ENCODE data around the gene SV2C. TPM values are rescaled to one million over a fixed set of nuclear protein-coding genes. Genes with fewer than 3 reads are reported as not detected.

SV2C gene
- total and polyA plus RNA-seq, 4 donors: 0.01 to 0.40 (median 0.37) TPM; not detected in 1

- ATAC-seq (ENCODE audit: insufficient read depth, low FRiP score): no peak
- TF ChIP-seq CTCF (IDR thresholded peaks at IDR 0.05; ENCODE audit: control extremely low read depth, extremely low read depth): no peak
These were observed 146.7 kb downstream of the SV2C start for GRCh38 chr5:76229900-76230299.

DNA sequence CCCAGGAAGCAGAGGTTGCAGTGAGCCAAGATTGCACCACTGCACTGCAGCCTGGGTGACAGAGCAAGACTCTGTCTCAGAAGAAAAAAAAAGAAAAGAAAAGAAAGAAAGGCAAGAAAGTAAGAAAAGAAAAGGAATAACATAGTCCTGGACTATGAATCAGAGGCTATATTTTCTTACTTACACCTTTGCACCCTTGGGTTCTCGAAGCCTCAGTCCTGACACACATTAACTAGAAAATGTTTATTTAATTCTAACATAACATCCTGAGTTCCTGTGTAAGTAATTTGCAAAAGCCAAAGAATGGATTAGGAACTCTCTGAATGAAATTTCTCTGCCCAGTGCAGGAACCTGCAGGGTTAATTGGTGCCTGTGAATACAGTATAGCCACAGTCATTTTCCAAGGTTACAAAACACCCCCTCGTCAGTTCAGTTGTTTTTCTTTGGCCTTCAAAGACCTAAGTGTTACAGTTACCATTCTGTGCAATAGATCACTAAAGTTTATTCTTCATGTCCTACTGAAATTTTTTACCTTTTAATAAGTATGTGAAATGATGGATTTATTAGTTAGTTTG, 147.6 kb downstream of the SV2C start:
- H3K9ac ChIP-seq (ENCODE audit: insufficient read depth in 1 of 2, low read length in 2 of 2): no peak overlapping the region
- no peak overlapping the region for H3K4me3 ChIP-seq
- no peak for TF ChIP-seq CTCF (IDR thresholded peaks at IDR 0.05; ENCODE audit: control extremely low read depth, extremely low read depth)
- no peak overlapping the region for H3K27ac ChIP-seq (ENCODE audit: low read depth in 1 of 2, low read length in 1 of 2)
- no peaks in the 10 kb centered on the region for H3K4me1 ChIP-seq (ENCODE audit: control insufficient read depth in 5 of 5, insufficient read depth in 5 of 5, low read length in 5 of 5)
- H3K27me3 ChIP-seq (ENCODE audit: control insufficient read depth in 3 of 3, insufficient read depth in 3 of 3, low read length in 2 of 3): no peaks in the 10 kb centered on the region
- DNase-seq (no peak), ATAC-seq (ENCODE audit: insufficient read depth, low FRiP score) (no peak)
- H3K36me3 ChIP-seq (ENCODE audit: control insufficient read depth in 4 of 4, insufficient read depth in 4 of 4, low read length in 4 of 4): no peaks in the 10 kb centered on the region
- H3K9me3 ChIP-seq (ENCODE audit: control insufficient read depth in 4 of 4, insufficient read depth in 3 of 4, low read length in 3 of 4): no peaks in the 10 kb centered on the region
- WGBS, 2 donors: 49 to 53% methylated on average over 2 of the region's 2 CpGs

More at GRCh38 chr5:76229900-76230299, 146.7 kb downstream of the SV2C start:
- Histone ChIP-seq H3K27ac (ENCODE audit: low read depth in 1 of 2, low read length in 1 of 2) (no peak overlapping the region), H3K27me3 (ENCODE audit: control insufficient read depth in 3 of 3, insufficient read depth in 3 of 3, low read length in 2 of 3) (no peaks in the 10 kb centered on the region), H3K9me3 (ENCODE audit: control insufficient read depth in 4 of 4, insufficient read depth in 3 of 4, low read length in 3 of 4) (no peaks in the 10 kb centered on the region), H3K9ac (ENCODE audit: insufficient read depth in 1 of 2, low read length in 2 of 2) (no peak overlapping the region), H3K36me3 (ENCODE audit: control insufficient read depth in 4 of 4, insufficient read depth in 4 of 4, low read length in 4 of 4) (no peaks in the 10 kb centered on the region), H3K4me3 (no peak overlapping the region), H3K4me1 (ENCODE audit: control insufficient read depth in 5 of 5, insufficient read depth in 5 of 5, low read length in 5 of 5) (no peaks in the 10 kb centered on the region)
- WGBS, 2 donors: 57 to 73% methylated on average over 3 of the region's 3 CpGs
- DNase-seq: no peak

GRCh38 chr5:76234665-76235064, 151.5 kb downstream of the SV2C start:
- TF ChIP-seq CTCF (IDR thresholded peaks at IDR 0.05; ENCODE audit: control extremely low read depth, extremely low read depth): no peak
- H3K36me3 ChIP-seq (ENCODE audit: control insufficient read depth in 4 of 4, insufficient read depth in 4 of 4, low read length in 4 of 4): no peaks in the 10 kb centered on the region
- ATAC-seq (ENCODE audit: insufficient read depth, low FRiP score) (no peak), DNase-seq (no peak)
- H3K4me3 ChIP-seq: no peak overlapping the region
- H3K27ac ChIP-seq (ENCODE audit: low read depth in 1 of 2, low read length in 1 of 2): no peak overlapping the region
- no peak overlapping the region for H3K9ac ChIP-seq (ENCODE audit: insufficient read depth in 1 of 2, low read length in 2 of 2)
- 80 to 87% methylated on average over 4 of the region's 4 CpGs for WGBS, 2 donors
- no peaks in the 10 kb centered on the region for H3K4me1 ChIP-seq (ENCODE audit: control insufficient read depth in 5 of 5, insufficient read depth in 5 of 5, low read length in 5 of 5)
- H3K9me3 ChIP-seq (ENCODE audit: control insufficient read depth in 4 of 4, insufficient read depth in 3 of 4, low read length in 3 of 4): no peaks in the 10 kb centered on the region
- H3K27me3 ChIP-seq (ENCODE audit: control insufficient read depth in 3 of 3, insufficient read depth in 3 of 3, low read length in 2 of 3): no peaks in the 10 kb centered on the region

GRCh38 chr5:76236684-76237083, 153.5 kb downstream of the SV2C start:
- no peak overlapping the region for H3K27ac ChIP-seq (ENCODE audit: low read depth in 1 of 2, low read length in 1 of 2)
- no peaks in the 10 kb centered on the region for H3K4me1 ChIP-seq (ENCODE audit: control insufficient read depth in 5 of 5, insufficient read depth in 5 of 5, low read length in 5 of 5)
- DNase-seq: no peak
- H3K9ac ChIP-seq (ENCODE audit: insufficient read depth in 1 of 2, low read length in 2 of 2): no peak overlapping the region
- H3K27me3 ChIP-seq (ENCODE audit: control insufficient read depth in 3 of 3, insufficient read depth in 3 of 3, low read length in 2 of 3): peaks cover 0 to 4% (median 0%) of the 10 kb centered on the region in 3 donors
- H3K9me3 ChIP-seq (ENCODE audit: control insufficient read depth in 4 of 4, insufficient read depth in 3 of 4, low read length in 3 of 4): no peaks in the 10 kb centered on the region
- no peak for TF ChIP-seq CTCF (IDR thresholded peaks at IDR 0.05; ENCODE audit: control extremely low read depth, extremely low read depth)
- no peak overlapping the region for H3K4me3 ChIP-seq
- H3K36me3 ChIP-seq (ENCODE audit: control insufficient read depth in 4 of 4, insufficient read depth in 4 of 4, low read length in 4 of 4): no peaks in the 10 kb centered on the region
- WGBS, 2 donors: 94 to 96% methylated on average over 4 of the region's 4 CpGs
- ATAC-seq (ENCODE audit: insufficient read depth, low FRiP score): no peak
